Measurements from ENCODE around the gene CLEC10A.
"Not testable (repeated sequence)": the region's sequence is repeated elsewhere in the genome, so short reads cannot be mapped to it uniquely, and the experiment has no call there.

CLEC10A gene

GRCh38 chr17:7108560-7108925 lies 28.5 kb upstream of the CLEC10A start:
- DNase-seq: no peak

- DNase-seq: no peak
Observed at GRCh38 chr17:7107795-7108559, 27.9 kb upstream of the CLEC10A start.

- no peak for DNase-seq
Observed at GRCh38 chr17:7107012-7107754, 27.1 kb upstream of the CLEC10A start.

- no peak for DNase-seq
Observed at GRCh38 chr17:7102421-7102820, 22.4 kb upstream of the CLEC10A start.

- DNase-seq: no peak
Observed at GRCh38 chr17:7101531-7101930, 21.5 kb upstream of the CLEC10A start.

GRCh38 chr17:7100641-7101379 lies 20.8 kb upstream of the CLEC10A start:
- not testable (repeated sequence) for DNase-seq

- DNase-seq: no peak
Observed at GRCh38 chr17:7098802-7099459, 18.9 kb upstream of the CLEC10A start.

- DNase-seq: no peak
Observed at GRCh38 chr17:7097940-7098339, 17.9 kb upstream of the CLEC10A start.

GRCh38 chr17:7095625-7096024 lies 15.6 kb upstream of the CLEC10A start:
- DNase-seq: peak; percentile 29

GRCh38 chr17:7094652-7095019 lies 14.6 kb upstream of the CLEC10A start:
- DNase-seq: no peak

- not testable (repeated sequence) for DNase-seq
Observed at GRCh38 chr17:7091311-7092005, 11.4 kb upstream of the CLEC10A start.

- DNase-seq: not testable (repeated sequence)
Observed at GRCh38 chr17:7089570-7089969, 9.5 kb upstream of the CLEC10A start.

- not testable (repeated sequence) for DNase-seq
Observed at GRCh38 chr17:7088442-7088841, 8.4 kb upstream of the CLEC10A start.

GRCh38 chr17:7084088-7084487 lies 4.0 kb upstream of the CLEC10A start:
- DNase-seq: no peak

GRCh38 chr17:7083592-7083991 lies 3.5 kb upstream of the CLEC10A start:
- DNase-seq: no peak

- DNase-seq: no peak
Observed at GRCh38 chr17:7081341-7082062, 1.5 kb upstream of the CLEC10A start.

- DNase-seq: no peak
Observed at GRCh38 chr17:7080456-7081041, 498 bp upstream of the CLEC10A start.

GRCh38 chr17:7078711-7079110 lies 1.3 kb downstream of the CLEC10A start:
- DNase-seq: no peak

- no peak for DNase-seq
Observed at GRCh38 chr17:7077911-7078546, 2.0 kb downstream of the CLEC10A start.

GRCh38 chr17:7074931-7075330 lies 5.1 kb downstream of the CLEC10A start:
- DNase-seq: no peak

GRCh38 chr17:7072406-7072805 lies 7.6 kb downstream of the CLEC10A start:
- no peak for DNase-seq

Data from NCI-H1436 treated with DMSO at 0.1 percent for 48 hours (cell line).